Keratinocyte (primary cell): ENCODE measurements around the gene NKD1. TPM values are rescaled to one million over a fixed set of nuclear protein-coding genes. Genes with fewer than 3 reads are reported as not detected.

Experiments used
- DNase-seq: peaks from one replicate; pipeline ENCODE4 v3.0.0-alpha.2; 2011; ENCODE audit warnings: low read depth, missing footprints, low spot score
- FAIRE-seq: peaks from 2 replicates; lab custom pipeline; 2011; peaks lifted over from hg19 to GRCh38; lab: Jason Lieb, UNC
- H2AFZ ChIP-seq: 2 replicates; pipeline ENCODE4 v1.6.0; 2012; ENCODE audit warnings: low read length, control low read depth, inconsistent platforms; ENCODE audit not compliant: control insufficient read depth
- H3K27ac ChIP-seq: 2 replicates; pipeline ENCODE4 v1.5.1; 2011; ENCODE audit warnings: low read length; ENCODE audit not compliant: control insufficient read depth, insufficient read depth
- H3K27me3 ChIP-seq: 3 replicates; pipeline ENCODE4 v1.6.0; 2011; ENCODE audit warnings: low read length; ENCODE audit not compliant: control insufficient read depth, insufficient read depth; ENCODE audit errors: extremely low read depth
- H3K36me3 ChIP-seq, 2 experiments: 2 replicates in 1 of 2; 3 replicates in 1 of 2; pipeline ENCODE4 v1.5.1; 2011; ENCODE audit warnings: low read length in 2 of 2, mild to moderate bottlenecking in 1 of 2; ENCODE audit not compliant: control insufficient read depth in 2 of 2, insufficient read depth in 2 of 2; ENCODE audit errors: extremely low read depth in 1 of 2
- H3K4me1 ChIP-seq: 3 replicates; pipeline ENCODE4 v1.5.1; 2011; ENCODE audit warnings: low read length; ENCODE audit not compliant: control insufficient read depth, insufficient read depth; ENCODE audit errors: extremely low read depth
- H3K4me2 ChIP-seq: 3 replicates; pipeline ENCODE4 v1.6.0; 2011; ENCODE audit warnings: low read depth, low read length; ENCODE audit not compliant: control insufficient read depth, insufficient read depth; ENCODE audit errors: extremely low read depth
- H3K4me3 ChIP-seq, 3 experiments: fragments of 200-600 bp in 1 of 3; sonication (generic) in 1 of 3; 2 replicates in 2 of 3; 3 replicates in 1 of 3; pipeline ENCODE4 v1.5.1; 2011 to 2016; ENCODE audit warnings: low read length in 3 of 3, mild to moderate bottlenecking in 3 of 3, control low read depth in 2 of 3, inconsistent platforms in 1 of 3, low read depth in 1 of 3, mixed read lengths in 1 of 3, mixed run types in 1 of 3, moderate library complexity in 1 of 3; ENCODE audit not compliant: control insufficient read depth in 2 of 3, insufficient read depth in 2 of 3; ENCODE audit errors: extremely low read depth in 1 of 3
- H3K79me2 ChIP-seq: 2 replicates; pipeline ENCODE4 v1.6.0; 2012; ENCODE audit warnings: low read length; ENCODE audit not compliant: control insufficient read depth, insufficient read depth
- H3K9ac ChIP-seq: 3 replicates; pipeline ENCODE4 v1.6.0; 2011; ENCODE audit warnings: low read length; ENCODE audit not compliant: control insufficient read depth, insufficient read depth; ENCODE audit errors: extremely low read depth
- H3K9me1 ChIP-seq: 3 replicates; pipeline ENCODE4 v1.6.0; 2011; ENCODE audit warnings: low read length; ENCODE audit not compliant: control insufficient read depth, insufficient read depth; ENCODE audit errors: extremely low read depth
- H3K9me3 ChIP-seq: 2 replicates; pipeline ENCODE4 v1.5.1; 2012; ENCODE audit warnings: low read depth, low read length; ENCODE audit not compliant: control insufficient read depth
- H4K20me1 ChIP-seq: 3 replicates; pipeline ENCODE4 v1.6.0; 2011; ENCODE audit warnings: low read length; ENCODE audit not compliant: control insufficient read depth, insufficient read depth; ENCODE audit errors: extremely low read depth
- EZH2 ChIP-seq: IDR thresholded peaks from one replicate; pipeline ENCODE4 v1.6.1; 2012; ENCODE audit warnings: inconsistent platforms, mild to moderate bottlenecking, low read length, moderate library complexity
- dilution Hi-C: fragments of 300-500 bp; cut with MboI; formaldehyde crosslinking; loops from one replicate; pipeline ENCODE4 v1.7.0; 2020; ENCODE audit warnings: low sequenced_read_pairs; ENCODE audit not compliant: extremely low pct_ligation_motif_present
- polyA plus RNA-seq, 5 experiments: library from polyadenylated mRNA; depleted of rRNA in 3 of 5; stranded (reverse) in 3 of 5; stranded (forward) in 1 of 5; unstranded in 1 of 5; fragments of >200 nt; gene quantifications; 1 replicate in 1 of 5; 2 replicates in 3 of 5; 3 replicates in 1 of 5; pipeline versions ENCODE4 v1.2.1 to v1.2.3, GENCODE V29; 2011 to 2012; ENCODE audit warnings: missing spikeins in 2 of 5, low read depth in 1 of 5, low replicate concordance in 1 of 5
- TF ChIP-seq, protein P1 (sequence below), 3 experiments: IDR thresholded peaks in 1 of 3; conservative IDR thresholded peaks in 1 of 3; optimal IDR thresholded peaks in 1 of 3; 2 replicates in 2 of 3; 3 replicates in 1 of 3; pipeline versions ENCODE3 to v1.5.1; 2011; ENCODE audit warnings: low read length in 3 of 3, mild to moderate bottlenecking in 3 of 3, moderate library complexity in 2 of 3, control low read depth in 1 of 3, inconsistent platforms in 1 of 3; ENCODE audit not compliant: insufficient read depth in 2 of 3; ENCODE audit errors: extremely low read depth in 1 of 3

NKD1 gene
- polyA plus RNA-seq, 1 donor (not counting 4 experiments of a cell fraction or from before 2014, with no cell fraction given): 0.62 TPM

DNA sequence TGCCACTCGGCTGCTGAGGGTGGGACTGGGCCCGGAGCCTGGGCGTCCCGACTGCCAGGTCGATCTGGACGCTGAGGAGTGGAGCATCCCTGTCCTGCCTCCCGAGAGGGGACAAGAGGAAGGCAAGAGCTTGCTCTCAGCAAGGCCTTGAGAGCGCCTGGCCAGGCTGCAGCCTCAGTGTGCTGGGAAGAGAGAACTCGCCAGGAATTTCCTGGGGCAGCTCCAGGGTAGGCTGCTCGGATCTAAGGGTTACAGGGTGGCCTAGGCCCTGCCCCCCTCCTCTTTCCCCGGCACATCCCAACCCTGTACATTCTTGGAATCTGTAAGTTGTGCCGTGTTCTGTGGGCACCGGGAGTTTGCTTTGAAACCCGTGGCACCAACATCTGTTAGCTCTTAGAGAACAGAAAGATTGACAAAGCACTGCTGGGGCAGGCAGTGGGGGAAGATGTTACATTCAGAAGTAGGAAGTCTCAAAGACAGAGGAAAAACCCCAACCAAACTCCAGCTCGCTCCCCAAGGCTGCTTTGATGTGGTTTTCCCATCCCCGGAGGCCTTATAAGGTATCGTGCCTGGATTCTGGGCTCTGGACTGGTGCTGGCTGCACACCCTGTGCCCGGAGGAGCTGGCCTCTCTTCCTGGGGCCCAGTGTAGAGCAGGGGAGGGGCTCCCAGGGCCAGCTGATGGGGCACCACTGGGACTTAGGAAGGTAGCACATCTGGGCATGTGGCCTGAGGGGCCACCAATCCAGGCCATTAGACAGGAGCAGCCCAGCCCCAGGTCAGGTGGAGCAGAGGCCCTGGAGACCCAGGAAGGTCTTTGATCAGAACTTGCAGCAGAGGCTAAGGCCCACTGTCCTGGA lies 55.2 kb downstream of the NKD1 start:
- Histone ChIP-seq H3K27ac (no peak overlapping the region), H3K4me2 (no peak overlapping the region)
- no peak for FAIRE-seq

DNA sequence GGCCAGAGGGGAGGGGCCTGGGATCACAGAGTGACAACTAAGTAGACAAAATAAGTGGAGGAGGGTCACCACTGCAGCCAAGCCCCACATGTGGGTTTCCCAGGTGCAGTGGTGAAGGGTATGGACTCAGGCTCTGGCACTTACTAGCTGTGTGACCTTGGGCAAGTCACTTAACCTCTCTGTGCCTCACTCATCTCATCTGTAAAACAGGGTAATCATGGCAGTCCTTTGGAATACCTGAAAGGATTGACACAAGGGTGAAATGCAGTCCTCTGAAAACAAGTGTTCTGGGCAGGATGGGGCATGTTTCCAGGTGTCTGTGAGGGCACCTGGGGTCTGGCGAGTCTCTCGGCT lies 55.8 kb downstream of the NKD1 start:
- no peak overlapping the region for H2AFZ ChIP-seq
- no peaks in the 10 kb centered on the region for H3K79me2 ChIP-seq
- H3K9ac ChIP-seq: no peak overlapping the region
- H4K20me1 ChIP-seq: no peaks in the 10 kb centered on the region
- no peak for TF ChIP-seq EZH2
- TF ChIP-seq, protein P1, sequence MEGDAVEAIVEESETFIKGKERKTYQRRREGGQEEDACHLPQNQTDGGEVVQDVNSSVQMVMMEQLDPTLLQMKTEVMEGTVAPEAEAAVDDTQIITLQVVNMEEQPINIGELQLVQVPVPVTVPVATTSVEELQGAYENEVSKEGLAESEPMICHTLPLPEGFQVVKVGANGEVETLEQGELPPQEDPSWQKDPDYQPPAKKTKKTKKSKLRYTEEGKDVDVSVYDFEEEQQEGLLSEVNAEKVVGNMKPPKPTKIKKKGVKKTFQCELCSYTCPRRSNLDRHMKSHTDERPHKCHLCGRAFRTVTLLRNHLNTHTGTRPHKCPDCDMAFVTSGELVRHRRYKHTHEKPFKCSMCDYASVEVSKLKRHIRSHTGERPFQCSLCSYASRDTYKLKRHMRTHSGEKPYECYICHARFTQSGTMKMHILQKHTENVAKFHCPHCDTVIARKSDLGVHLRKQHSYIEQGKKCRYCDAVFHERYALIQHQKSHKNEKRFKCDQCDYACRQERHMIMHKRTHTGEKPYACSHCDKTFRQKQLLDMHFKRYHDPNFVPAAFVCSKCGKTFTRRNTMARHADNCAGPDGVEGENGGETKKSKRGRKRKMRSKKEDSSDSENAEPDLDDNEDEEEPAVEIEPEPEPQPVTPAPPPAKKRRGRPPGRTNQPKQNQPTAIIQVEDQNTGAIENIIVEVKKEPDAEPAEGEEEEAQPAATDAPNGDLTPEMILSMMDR (optimal IDR thresholded peaks at IDR 0.05 in 1 of 3, IDR thresholded peaks at IDR 0.05 in 1 of 3, conservative IDR thresholded peaks at IDR 0.05 in 1 of 3; ENCODE audit: extremely low read depth in 1 of 3, insufficient read depth in 2 of 3, low read length in 3 of 3): no peak
- H3K4me2 ChIP-seq: no peak overlapping the region
- no peaks in the 10 kb centered on the region for H3K27me3 ChIP-seq
- no peaks in the 10 kb centered on the region for H3K9me1 ChIP-seq
- DNase-seq: no peak
- no peaks in the 10 kb centered on the region for H3K9me3 ChIP-seq
- peaks cover 18% of the 10 kb centered on the region for H3K4me1 ChIP-seq
- dilution Hi-C loops: no loop called here
- FAIRE-seq: no peak
- H3K27ac ChIP-seq: no peak overlapping the region
- H3K4me3 ChIP-seq: no peak overlapping the region
- no peaks in the 10 kb centered on the region for H3K36me3 ChIP-seq

More for the DNA sequence above, 55.2 kb downstream of the NKD1 start:
- Histone ChIP-seq H3K9me3 (no peaks in the 10 kb centered on the region), H3K4me1 (peaks cover 18% of the 10 kb centered on the region), H3K79me2 (no peaks in the 10 kb centered on the region), H3K36me3 (no peaks in the 10 kb centered on the region), H3K4me3 (no peak overlapping the region), H3K9me1 (no peaks in the 10 kb centered on the region), H2AFZ (no peak overlapping the region), H3K9ac (no peak overlapping the region), H3K27me3 (no peaks in the 10 kb centered on the region), H4K20me1 (no peaks in the 10 kb centered on the region)
- dilution Hi-C loops: no loop called here
- TF ChIP-seq EZH2: no peak
- TF ChIP-seq, protein P1 (optimal IDR thresholded peaks at IDR 0.05 in 1 of 3, IDR thresholded peaks at IDR 0.05 in 1 of 3, conservative IDR thresholded peaks at IDR 0.05 in 1 of 3; ENCODE audit: extremely low read depth in 1 of 3, insufficient read depth in 2 of 3, low read length in 3 of 3): no peak
- DNase-seq: no peak
